NCI-H446 (cell line): ENCODE results near the gene SMAP1.

Experiments used
- DNase-seq, 2 experiments: peaks; one replicate each; lab custom pipeline; 2025; lab: John Stamatoyannopoulos, UW

The SMAP1 gene

GRCh38 chr6:70842541-70842940, 174.9 kb downstream of the SMAP1 start:
- DNase-seq, result no peak

DNA sequence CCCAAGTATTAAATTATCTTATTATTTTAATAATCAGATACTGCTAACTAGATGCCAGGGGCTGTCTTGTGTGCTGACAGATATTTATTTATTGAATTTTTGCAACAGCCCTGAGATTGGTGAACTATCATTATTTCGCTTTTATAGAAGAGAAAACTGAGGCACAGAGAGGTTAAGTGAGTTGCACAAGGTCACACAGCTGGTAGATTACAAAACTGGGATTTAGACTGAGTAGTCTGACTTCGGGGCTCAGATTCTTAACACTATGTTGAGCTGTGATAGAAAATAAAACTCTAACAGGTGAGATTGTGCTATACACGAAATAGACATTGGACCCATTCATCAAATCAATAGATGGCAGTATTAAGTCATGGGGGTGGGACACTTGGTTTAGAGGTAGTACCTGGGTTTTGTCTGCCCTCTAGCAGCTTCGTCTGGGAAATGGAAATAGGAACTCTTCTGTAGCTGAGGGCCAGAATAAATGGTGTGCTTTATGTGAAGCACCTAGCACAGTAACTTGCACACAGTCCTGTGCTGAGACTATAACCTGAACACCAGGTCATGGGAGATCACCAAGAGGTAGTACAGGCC, 175.7 kb downstream of the SMAP1 start:
- no peak for DNase-seq

- DNase-seq, result no peak
Observed at GRCh38 chr6:70844301-70844700, 176.6 kb downstream of the SMAP1 start.

GRCh38 chr6:70846207-70846835, 178.6 kb downstream of the SMAP1 start:
- DNase-seq, result no peak

DNA sequence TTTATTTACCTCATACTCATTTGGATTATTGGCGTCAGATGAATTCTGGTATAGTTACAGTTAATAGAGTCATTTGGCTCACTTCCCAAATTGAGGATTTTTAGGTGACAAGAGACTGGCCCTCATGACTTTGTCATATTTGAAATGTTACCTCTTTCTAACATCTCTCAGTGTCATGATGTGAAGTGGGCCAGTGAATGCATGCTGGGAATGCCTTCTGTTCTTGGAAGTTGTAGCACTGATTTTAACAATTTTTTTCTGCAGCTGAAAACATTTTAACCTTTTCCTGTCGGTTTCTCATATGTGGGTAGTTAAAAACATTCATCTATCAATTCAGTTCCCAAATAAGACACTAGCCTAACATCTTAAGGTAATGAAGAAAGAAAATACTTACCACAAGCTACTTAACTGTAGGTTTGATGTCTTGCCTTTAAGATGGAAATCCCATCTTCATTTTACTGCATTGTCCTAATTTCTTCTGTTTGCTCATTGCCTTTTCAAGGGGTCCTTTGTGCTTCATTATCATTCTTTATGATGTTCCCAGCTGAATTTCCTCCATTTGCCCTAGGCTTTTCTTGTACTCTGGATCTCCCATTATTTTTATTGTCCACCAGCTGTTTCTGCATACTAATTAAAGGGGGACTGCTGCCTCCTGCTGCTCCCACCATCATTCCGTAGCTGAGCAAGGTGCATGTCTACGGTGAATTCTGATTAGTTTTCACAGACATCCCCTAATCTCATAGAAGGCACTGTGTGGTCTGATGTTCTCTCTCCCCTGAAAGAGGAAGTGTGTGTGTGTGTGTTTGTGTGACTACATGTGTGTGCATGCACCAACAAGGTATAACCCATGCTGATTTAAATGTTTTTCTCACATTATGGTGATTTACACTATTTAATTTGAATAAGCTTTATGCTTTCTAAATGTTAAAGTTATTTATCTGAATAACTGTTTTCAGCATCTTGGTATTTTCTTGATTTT, 179.7 kb downstream of the SMAP1 start:
- no peak for DNase-seq

DNA sequence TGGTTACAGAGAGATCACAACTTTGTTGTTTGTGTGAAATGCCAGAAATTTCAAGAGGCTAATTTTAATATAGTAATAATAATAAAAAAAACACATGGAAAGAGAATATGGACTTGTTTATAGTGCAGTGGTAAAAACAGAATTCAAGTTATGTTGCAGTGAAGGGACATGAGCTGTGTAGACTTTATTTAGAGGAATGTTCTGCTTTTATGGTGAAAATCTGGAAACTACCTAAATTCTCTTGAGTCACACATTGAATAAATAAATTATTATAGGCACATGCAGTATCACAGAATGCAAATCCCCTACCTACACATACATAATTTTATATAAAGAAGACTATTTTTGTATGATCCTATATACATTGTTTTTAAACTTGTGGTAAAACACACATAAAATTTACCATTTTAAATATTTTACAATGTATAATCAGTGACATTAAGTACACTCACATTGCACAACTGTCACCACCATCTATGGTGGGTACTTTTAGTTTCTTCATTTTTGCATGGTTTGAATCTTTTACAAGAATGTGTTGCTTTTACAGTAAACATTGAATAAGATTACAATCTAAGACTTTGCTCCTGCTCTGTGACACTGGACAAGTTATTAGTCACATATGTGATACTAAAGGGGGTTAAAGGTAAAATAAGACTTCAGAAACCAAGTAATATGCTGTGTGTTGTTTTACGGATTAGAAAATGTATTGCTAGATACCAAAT, 181.8 kb downstream of the SMAP1 start:
- DNase-seq, result no peak

DNA sequence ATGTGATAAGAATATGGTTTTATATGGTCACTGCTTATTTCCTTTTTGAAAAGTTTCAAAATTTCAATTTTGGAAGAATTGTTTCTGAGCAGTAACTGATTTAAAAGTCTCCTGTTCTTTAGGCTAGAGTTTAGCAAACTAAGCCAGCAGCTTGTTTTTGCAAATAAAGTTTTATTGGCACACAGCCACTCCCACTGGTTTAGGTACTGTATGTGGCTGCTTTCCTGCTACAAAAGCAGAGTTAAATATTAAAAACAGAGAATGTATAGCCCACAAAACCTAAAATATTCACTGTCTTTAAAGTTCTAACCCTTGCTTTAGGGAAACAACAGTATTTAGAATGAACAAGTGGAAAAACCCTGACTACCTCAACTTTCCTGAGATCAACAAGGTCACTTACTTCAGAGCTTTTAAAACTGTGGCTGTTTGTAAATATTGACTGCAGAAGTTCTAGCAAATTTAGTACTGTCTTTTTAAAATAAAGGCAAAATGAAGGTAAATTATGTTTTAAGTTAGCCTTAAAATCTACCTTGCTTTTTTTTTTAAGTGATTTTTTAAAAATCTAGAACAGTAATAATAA, 185.1 kb downstream of the SMAP1 start:
- no peak for DNase-seq

DNA sequence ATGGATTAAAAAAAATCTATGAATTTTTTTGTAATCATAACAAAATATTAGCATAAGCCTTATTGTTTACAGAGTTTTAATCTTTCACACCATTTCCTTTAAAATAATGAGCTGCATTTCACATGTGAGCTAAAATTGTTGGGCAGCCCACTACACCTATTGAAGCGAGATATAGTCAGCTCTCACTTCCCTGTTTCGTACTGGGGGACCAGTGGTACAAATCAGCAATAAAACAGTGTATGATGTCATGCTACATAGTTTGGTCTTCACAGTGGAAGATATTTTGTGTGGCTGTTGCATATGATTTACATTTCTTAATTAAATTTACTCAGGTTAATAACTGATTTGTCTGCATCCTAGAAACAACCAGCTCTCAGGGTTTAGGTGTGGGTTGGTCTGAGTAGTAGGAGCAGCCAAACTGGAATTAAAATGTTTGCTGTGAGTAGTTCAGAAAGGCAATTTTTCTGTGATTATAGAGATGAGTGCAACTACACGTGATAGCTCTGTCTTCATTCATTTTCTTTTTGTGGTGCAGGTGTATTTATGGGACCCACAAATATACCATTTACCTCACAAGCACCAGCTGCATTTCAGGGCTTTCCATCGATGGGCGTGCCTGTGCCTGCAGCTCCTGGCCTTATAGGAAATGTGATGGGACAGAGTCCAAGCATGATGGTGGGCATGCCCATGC, 189.8 kb downstream of the SMAP1 start:
- DNase-seq, result no peak

DNA sequence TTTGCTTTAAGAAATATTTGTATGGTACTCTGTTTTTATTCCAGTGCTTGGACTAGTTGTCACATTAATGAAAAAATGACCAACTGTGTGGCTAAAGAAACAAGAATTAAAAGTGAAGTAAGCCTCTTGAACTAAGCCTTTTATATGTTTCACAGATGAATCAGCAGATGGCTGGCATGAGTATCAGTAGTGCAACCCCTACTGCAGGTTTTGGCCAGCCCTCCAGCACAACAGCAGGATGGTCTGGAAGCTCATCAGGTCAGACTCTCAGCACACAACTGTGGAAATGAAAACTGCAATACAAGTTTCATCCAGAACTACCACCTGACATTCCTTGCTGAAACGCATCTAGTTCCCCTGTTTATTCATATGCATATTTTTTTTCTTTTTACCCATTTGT, 192.4 kb downstream of the SMAP1 start:
- peak in 1 of 2 experiments; percentile 52 for DNase-seq

- no peak for DNase-seq
Observed at GRCh38 chr6:70860920-70861319, 193.2 kb downstream of the SMAP1 start.

DNA sequence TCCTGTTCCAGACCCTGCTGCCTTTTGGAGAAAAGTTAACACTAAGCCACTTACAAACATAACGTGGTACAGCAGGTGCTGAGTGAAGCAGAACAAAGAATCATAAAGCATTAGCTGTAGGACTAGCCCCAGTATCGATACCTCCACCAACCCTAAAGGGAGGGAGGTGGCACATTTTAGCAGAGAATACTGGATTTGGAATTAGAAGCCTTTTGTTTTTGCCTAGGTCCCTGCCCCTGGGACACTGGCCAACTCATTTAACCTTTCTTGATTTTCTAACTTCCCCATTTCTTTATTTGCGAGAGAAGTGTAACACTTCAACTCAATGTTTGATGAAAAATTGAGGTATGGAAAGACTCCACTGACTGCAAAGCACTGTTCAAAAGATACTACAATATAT, 195.7 kb downstream of the SMAP1 start:
- DNase-seq, result no peak

GRCh38 chr6:70864401-70864800, 196.7 kb downstream of the SMAP1 start:
- no peak for DNase-seq

- no peak for DNase-seq
Observed at GRCh38 chr6:70872469-70872868, 204.8 kb downstream of the SMAP1 start.

DNA sequence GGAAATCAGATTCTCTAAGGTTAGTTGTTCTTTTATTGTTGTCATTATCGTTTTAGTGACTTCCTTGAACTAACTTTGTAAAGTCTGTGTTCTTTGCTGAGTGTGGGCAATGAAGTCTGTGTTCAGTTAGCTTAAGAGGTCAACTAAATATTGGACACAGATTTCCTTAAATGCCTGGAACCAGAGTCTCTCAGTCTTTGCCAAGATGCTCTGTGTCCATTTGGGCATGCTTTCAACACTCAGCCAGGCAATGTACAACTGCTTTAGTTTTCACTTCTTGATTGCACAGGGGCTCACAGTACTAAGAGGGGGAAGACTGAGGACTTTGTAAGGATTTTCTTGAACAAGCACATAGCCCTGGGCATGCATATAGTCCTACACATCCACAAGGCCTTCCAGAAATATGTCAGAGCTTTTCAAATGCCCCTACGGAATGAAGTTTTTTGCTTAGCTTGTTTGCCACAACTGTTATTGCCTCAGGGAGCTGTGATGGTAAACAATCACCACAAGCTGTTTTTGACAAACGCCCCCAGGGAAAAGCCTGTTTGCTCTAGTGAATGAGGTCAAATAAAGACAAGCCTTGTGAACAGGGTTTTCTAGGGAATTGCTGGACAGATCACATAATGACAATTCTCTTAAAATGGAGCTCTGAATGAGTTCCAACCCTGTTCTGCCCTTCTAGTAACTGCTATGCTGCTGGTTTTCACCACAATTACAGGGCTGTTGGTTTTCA, 206.7 kb downstream of the SMAP1 start:
- DNase-seq, result no peak

GRCh38 chr6:70879496-70879895, 211.8 kb downstream of the SMAP1 start:
- DNase-seq, result no peak

DNA sequence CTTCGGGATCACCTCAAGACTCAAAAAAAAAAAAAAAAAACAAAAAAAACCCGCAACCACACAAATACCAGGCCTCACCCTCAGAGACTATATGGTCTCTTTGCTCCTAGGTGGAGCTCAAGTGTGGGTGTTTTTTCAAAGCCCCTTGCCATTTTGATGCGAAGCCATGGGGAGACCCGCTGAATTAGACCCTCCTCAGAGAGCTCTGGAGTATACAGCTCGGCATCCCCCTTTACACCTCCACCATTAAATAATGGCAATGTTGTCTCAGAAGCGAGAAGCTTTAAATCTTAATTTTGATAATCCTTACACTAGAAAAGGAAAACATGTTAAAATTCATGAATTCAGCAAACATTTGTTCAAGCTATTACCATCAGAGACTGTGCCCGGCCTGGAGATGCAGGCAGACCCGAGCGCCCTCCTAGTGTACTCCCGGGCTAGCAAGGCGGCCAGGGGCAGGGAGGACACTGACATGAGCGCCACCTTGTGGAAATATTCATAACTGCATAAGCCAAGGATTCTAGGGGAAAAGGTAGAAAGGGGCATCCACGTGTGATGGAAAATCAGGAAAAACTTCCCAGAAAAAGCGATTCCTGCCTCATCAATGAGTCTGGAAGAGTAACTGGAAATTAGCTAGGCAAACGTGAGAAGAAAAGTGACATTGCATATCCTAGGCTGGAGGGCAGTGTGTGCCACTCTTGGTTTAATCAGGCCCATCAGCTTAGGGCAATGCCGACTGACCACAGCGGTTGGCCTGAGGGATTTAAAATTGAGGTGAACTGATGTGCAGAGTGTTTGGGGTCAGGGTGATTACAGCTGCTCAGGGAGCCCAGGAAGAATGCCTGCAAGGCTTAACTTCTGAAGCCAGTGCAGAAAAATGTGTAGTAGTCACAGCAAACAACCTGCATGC, 216.6 kb downstream of the SMAP1 start:
- DNase-seq, result peak in 1 of 2 experiments; percentile 53

- DNase-seq, result no peak
Observed at GRCh38 chr6:70886071-70886470, 218.4 kb downstream of the SMAP1 start.

GRCh38 chr6:70886661-70887060, 219.0 kb downstream of the SMAP1 start:
- no peak for DNase-seq

- DNase-seq, result no peak
Observed at GRCh38 chr6:70889270-70889669, 221.6 kb downstream of the SMAP1 start.
